ENCODE measurements around the gene ZNF280C. TPM values are rescaled to one million over a fixed set of nuclear protein-coding genes. Genes with fewer than 3 reads are reported as not detected.
A peak's percentile ranks its signal among the peaks of the same experiment; 100 is the strongest.

The ZNF280C gene
- total RNA-seq, 2 donors from 2014 or later, result 5.2 to 5.4 TPM

DNA sequence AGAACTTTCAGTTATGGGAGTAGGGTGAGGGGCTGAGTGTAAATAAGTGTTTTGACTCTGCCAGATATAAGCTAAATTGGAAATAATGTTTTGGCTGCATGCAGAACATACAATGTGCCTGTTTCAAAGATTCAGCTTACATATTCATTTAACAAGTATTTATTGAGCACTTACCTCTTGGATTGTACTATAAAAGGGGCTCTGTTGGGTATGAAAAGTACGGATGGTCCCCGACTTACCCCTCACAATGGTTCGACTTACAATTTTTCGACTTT is 102.3 kb downstream of the ZNF280C start:
- H3K4me1 Mint-ChIP-seq, result peaks cover 17% of the 10 kb centered on the region
- peak overlapping the region; percentile 94 for H3K4me3 Mint-ChIP-seq
- H3K36me3 Mint-ChIP-seq (ENCODE audit: low read depth), result no peaks in the 10 kb centered on the region
- ATAC-seq (no peak), DNase-seq (no peak)
- no peaks in the 10 kb centered on the region for H3K27me3 Mint-ChIP-seq
- no peaks in the 10 kb centered on the region for H3K9me3 ChIP-seq (ENCODE audit: control insufficient read depth, low read length, poor library complexity, severe bottlenecking)
- H3K27ac Mint-ChIP-seq, result peak overlapping the region; percentile 84

DNA sequence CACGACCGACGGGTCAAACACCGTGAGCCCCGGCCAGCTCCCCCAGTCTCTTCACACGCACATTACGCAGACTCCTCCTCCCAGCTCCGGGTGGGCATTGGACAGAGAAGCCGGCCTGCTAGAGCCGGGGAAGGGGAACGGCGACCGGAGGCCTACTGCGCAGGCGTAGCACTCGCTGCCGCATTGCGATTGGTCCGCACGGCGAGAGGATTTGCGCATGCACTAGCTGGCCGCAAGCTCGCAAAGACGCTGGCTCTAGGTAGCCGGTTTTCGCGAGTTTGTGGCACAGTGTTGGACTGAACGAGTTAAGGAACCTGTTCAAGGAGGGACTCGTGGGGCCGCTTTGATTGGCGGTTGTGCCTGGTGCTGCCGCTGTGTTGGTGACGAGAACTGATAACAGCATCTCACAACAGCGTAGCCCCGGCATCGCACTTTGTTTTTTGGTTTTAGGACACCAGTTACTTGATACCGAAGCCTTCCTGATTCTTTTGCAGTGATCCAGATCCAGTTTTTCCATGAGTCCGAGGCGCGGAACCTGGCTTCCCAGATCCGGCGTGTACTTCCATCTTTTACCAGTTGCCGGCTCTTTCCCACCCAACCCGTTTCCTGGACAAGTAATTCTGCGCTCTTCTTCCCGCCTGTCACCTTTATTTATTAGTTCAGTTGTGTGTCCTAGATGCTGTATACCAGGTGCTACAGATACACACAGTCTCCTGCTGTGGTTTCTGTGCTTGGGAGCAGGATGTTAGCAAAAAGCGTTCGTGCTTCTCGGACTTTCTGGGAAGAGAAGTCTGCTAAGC is 102.8 kb downstream of the ZNF280C start, which contains the start of gene AIFM1:
Gene AIFM1 (minus strand): TSS at position 139 of the 800 bp plus-strand sequence. CDS start 185 bp downstream, outside the sequence.
- Mint-ChIP-seq H3K27ac (peak within 1 kb of the TSS; percentile 84), H3K4me3 (peak within 1 kb of the TSS; percentile 94), H3K27me3 (no peaks in the 10 kb centered on the region), H3K36me3 (ENCODE audit: low read depth) (no peaks in the 10 kb centered on the region), H3K4me1 (peaks cover 15% of the 10 kb centered on the region)
- H3K9me3 ChIP-seq (ENCODE audit: control insufficient read depth, low read length, poor library complexity, severe bottlenecking), result no peaks in the 10 kb centered on the region
- peak; percentile 71 to 82 (median 72) for DNase-seq
- peak; percentile 92 for ATAC-seq

DNA sequence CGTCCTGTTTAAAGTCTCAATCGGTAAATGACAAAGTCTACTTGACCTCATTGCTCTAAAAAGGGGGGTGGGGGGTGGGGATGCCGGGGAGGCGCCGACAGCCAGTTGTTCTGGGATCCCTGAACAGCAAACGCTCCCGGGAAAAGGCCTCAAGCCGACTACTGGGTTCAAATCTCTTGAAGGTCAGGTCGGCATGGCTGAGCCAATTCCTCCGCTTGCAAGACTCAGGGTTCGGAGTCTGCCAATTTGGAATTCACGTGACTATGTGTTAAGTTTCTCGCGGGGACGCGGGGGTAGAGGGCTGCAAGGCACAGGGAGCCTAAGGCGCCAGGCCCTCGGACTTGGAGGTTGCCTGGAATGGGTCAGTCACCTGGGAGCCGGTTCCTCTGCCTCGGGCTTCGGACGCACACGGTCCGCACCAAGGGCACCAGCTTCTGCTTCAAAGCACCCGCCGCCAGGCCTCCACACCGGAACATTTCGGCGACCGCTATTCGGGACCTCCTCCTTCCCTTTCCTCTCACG is 103.5 kb downstream of the ZNF280C start:
- H3K4me1 Mint-ChIP-seq, result peaks cover 14% of the 10 kb centered on the region
- no peak for DNase-seq
- H3K27me3 Mint-ChIP-seq, result no peaks in the 10 kb centered on the region
- H3K9me3 ChIP-seq (ENCODE audit: control insufficient read depth, low read length, poor library complexity, severe bottlenecking), result no peaks in the 10 kb centered on the region
- peak overlapping the region; percentile 84 for H3K27ac Mint-ChIP-seq
- no peaks in the 10 kb centered on the region for H3K36me3 Mint-ChIP-seq (ENCODE audit: low read depth)
- peak; percentile 50 for ATAC-seq
- peak overlapping the region; percentile 94 for H3K4me3 Mint-ChIP-seq

DNA sequence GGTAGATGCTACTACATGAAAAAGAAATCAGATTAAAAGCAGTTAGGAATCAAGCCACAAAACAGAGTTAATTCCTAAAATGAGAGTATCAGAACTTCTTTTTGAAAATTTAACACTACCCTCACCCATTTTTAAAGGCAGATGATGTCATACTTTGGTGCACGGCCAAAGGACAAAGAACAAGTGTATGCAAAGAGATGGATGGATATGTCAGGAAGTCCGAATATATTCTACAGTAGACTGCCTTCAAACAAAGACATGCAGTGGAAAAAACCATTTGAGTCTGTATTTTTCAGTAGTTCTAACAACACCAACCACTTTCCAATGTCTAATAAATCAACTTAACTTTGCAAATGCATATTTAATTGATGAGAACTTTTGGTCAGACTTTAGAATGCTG is 105.3 kb downstream of the ZNF280C start:
- DNase-seq, result no peak
- peak overlapping the region; percentile 52 for H3K4me3 Mint-ChIP-seq
- H3K36me3 Mint-ChIP-seq (ENCODE audit: low read depth), result no peaks in the 10 kb centered on the region
- no peak for ATAC-seq
- no peaks in the 10 kb centered on the region for H3K9me3 ChIP-seq (ENCODE audit: control insufficient read depth, low read length, poor library complexity, severe bottlenecking)
- no peaks in the 10 kb centered on the region for H3K27me3 Mint-ChIP-seq
- H3K4me1 Mint-ChIP-seq, result peaks cover 18% of the 10 kb centered on the region
- H3K27ac Mint-ChIP-seq, result peak overlapping the region; percentile 9

DNA sequence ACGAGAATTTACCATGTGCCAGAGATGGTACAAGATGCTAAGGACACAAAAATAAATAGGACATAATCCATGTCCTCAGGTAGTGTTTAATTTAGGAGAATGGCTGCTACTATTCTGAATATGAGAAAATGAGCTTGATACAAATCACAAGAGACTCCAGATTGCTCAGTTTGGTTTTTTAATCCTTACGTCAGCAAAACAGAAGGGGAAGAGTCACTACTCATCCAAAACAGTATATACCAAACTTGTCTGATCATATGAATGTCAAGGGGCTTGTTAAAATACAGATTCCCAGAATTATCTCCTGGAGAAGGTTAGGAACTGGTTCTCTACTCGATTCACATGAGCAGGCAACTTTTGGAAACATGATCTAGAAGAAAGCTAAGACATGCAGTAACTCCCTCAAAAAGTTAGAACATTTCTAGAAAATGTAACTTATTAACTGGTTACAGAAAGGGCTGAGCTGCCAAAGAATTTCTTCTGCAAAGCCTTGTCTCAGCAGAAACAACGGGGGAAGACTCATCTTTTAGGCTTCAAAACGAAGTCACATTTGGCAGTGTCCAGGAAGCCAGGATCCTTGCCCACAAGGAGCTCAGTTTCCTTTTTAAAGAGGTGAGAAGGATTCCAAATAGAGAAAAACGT is 106.5 kb downstream of the ZNF280C start:
- Mint-ChIP-seq H3K27ac (no peak overlapping the region), H3K4me1 (peaks cover 18% of the 10 kb centered on the region)
- no peak for DNase-seq

DNA sequence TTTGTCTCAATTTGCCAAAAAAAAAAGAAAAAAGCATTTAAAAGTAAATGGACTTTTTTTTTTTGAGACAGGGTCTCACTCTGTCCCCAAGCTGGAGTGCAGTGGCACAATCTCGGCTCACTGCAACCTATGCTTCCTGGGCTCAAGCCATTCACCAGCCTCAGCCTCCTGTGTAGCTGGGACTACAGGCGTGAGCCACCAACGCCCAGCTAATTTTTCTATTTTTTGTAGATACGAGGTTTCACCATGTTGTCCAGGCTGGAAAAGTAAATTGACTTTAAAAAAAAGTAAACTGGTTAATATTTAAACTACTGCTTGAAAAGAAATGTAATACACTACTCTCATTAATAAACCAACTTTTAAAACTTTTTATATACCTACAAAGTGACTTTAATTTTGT is 108.9 kb downstream of the ZNF280C start:
- Mint-ChIP-seq H3K36me3 (ENCODE audit: low read depth) (no peaks in the 10 kb centered on the region), H3K4me3 (no peak overlapping the region), H3K4me1 (peaks cover 9% of the 10 kb centered on the region), H3K27me3 (no peaks in the 10 kb centered on the region), H3K27ac (peak overlapping the region; percentile 67)
- ATAC-seq (no peak), DNase-seq (no peak)
- H3K9me3 ChIP-seq (ENCODE audit: control insufficient read depth, low read length, poor library complexity, severe bottlenecking), result no peaks in the 10 kb centered on the region

More for the DNA sequence above, 106.5 kb downstream of the ZNF280C start:
- H3K36me3 Mint-ChIP-seq (ENCODE audit: low read depth), result no peaks in the 10 kb centered on the region
- ATAC-seq, result no peak
- no peaks in the 10 kb centered on the region for H3K27me3 Mint-ChIP-seq
- no peak overlapping the region for H3K4me3 Mint-ChIP-seq
- no peaks in the 10 kb centered on the region for H3K9me3 ChIP-seq (ENCODE audit: control insufficient read depth, low read length, poor library complexity, severe bottlenecking)

DNA sequence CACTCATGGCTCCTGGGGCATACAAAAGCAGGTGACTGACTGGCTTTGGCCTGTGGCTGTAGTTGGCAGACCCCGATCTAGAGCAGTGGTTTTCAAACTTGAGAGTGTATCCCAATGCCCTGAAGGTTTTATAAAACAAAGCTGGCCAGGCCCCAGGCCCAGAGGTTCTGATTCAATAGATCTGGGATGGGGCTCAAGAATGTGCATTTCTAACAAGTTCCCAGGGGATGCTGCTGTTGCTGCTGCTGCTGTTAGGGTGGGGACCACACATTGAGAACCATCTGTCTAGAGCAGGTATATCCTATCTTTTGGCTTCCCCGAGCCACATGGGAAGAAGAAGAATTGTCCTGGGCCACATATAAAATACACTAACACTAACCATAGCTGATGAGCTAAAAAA is 110.4 kb downstream of the ZNF280C start:
- H3K27me3 Mint-ChIP-seq, result no peaks in the 10 kb centered on the region
- H3K36me3 Mint-ChIP-seq (ENCODE audit: low read depth), result no peaks in the 10 kb centered on the region
- no peak for ATAC-seq
- no peaks in the 10 kb centered on the region for H3K9me3 ChIP-seq (ENCODE audit: control insufficient read depth, low read length, poor library complexity, severe bottlenecking)
- no peak overlapping the region for H3K4me3 Mint-ChIP-seq
- peaks cover 9% of the 10 kb centered on the region for H3K4me1 Mint-ChIP-seq
- no peak for DNase-seq
- no peak overlapping the region for H3K27ac Mint-ChIP-seq

DNA sequence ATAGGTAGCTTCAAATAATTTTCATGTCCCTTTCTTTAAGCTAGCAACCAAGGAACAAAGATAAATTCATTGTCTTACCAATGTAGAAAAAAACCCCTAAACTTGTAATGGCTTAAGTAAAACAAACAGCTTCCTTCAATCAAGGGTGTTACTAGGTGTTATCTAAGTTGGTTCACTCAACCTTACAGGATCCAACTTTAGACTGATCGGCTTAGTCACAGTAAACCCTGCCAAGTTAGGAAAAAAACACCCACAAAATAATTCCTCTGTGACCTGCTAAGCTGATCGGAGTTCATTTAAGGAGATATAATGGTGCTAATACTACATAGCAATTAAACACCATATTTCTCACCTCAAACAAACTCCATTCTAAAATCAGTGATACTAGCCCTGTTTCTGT is 113.1 kb downstream of the ZNF280C start:
- no peak overlapping the region for H3K27ac Mint-ChIP-seq
- H3K4me1 Mint-ChIP-seq, result peaks cover 5% of the 10 kb centered on the region
- DNase-seq, result no peak
- H3K4me3 Mint-ChIP-seq, result no peak overlapping the region
- no peaks in the 10 kb centered on the region for H3K27me3 Mint-ChIP-seq
- no peak for ATAC-seq
- no peaks in the 10 kb centered on the region for H3K36me3 Mint-ChIP-seq (ENCODE audit: low read depth)
- H3K9me3 ChIP-seq (ENCODE audit: control insufficient read depth, low read length, poor library complexity, severe bottlenecking), result no peaks in the 10 kb centered on the region

Other genes with a start within 250 kb of the ZNF280C start
- gene ELF4, start 158.4 kb downstream of the ZNF280C start, total RNA-seq, result 10 to 100 TPM; 28.4 to 34.6 TPM
- 10 to 100 TPM; 14.7 to 14.8 TPM for gene AIFM1, start 103.1 kb downstream of the ZNF280C start, total RNA-seq
- 1 to 10 TPM; 2.2 to 5.0 TPM for gene RAB33A, start 96.9 kb downstream of the ZNF280C start, total RNA-seq
- 10 to 100 TPM; 14.8 to 17.2 TPM for gene SLC25A14, start 71.0 kb upstream of the ZNF280C start, total RNA-seq
- not detected for gene GPR119, start 116.8 kb upstream of the ZNF280C start, total RNA-seq
- gene RBMX2, start 133.1 kb upstream of the ZNF280C start, total RNA-seq, result 10 to 100 TPM; 18.8 to 21.4 TPM